GM23338 (cell line): Measurements from ENCODE around the gene TM7SF2.

Source experiments
- CREB1 ChIP-seq: fragments of 250-450 bp; sonication (Bioruptor Pico); IDR thresholded peaks from 2 replicates; pipeline ENCODE4 v1.5.0; 2020; ENCODE audit warnings: low read depth, mild to moderate bottlenecking, moderate library complexity
- CTCF ChIP-seq, 2 experiments: fragments of 200-600 bp in 1 of 2; sonication (generic) in 1 of 2; conservative IDR thresholded peaks; 2 replicates each; pipeline versions ENCODE4 v1.5.1 to v1.6.1; 2016 to 2017; ENCODE audit warnings: antibody characterized with exemption in 2 of 2, low read depth in 2 of 2, mild to moderate bottlenecking in 2 of 2, moderate library complexity in 1 of 2
- EZH2 ChIP-seq: fragments of 200-600 bp; sonication (generic); IDR thresholded peaks from one replicate; pipeline ENCODE4 v1.8.0; 2017; ENCODE audit warnings: antibody characterized with exemption, mild to moderate bottlenecking, low read depth; ENCODE audit not compliant: unreplicated experiment
- EZH2phosphoT487 ChIP-seq: fragments of 200-600 bp; sonication (generic); IDR thresholded peaks from one replicate; pipeline ENCODE4 v1.8.1; 2018; ENCODE audit warnings: antibody characterized with exemption; ENCODE audit not compliant: unreplicated experiment
- JUNB ChIP-seq: IDR thresholded peaks from one replicate; pipeline ENCODE4 v1.6.1; 2016; ENCODE audit warnings: antibody characterized with exemption; ENCODE audit not compliant: unreplicated experiment
- POLR2AphosphoS5 ChIP-seq: IDR thresholded peaks from 2 replicates; pipeline ENCODE4 v1.6.1; 2016; ENCODE audit warnings: antibody characterized with exemption, low read depth
- REST ChIP-seq: IDR thresholded peaks from one replicate; pipeline ENCODE4 v1.6.1; 2018; ENCODE audit warnings: antibody characterized with exemption; ENCODE audit not compliant: unreplicated experiment
- STAT1 ChIP-seq: IDR thresholded peaks from one replicate; pipeline ENCODE4 v1.6.1; 2016; ENCODE audit warnings: antibody characterized with exemption; ENCODE audit not compliant: unreplicated experiment
- TF ChIP-seq, protein P1 (sequence below): IDR thresholded peaks from 2 replicates; pipeline ENCODE4 v1.6.1; 2016; ENCODE audit warnings: antibody characterized with exemption

- TF ChIP-seq POLR2AphosphoS5: no peak
- TF ChIP-seq EZH2phosphoT487: no peak
- TF ChIP-seq CTCF (conservative IDR thresholded peaks at IDR 0.05; ENCODE audit: low read depth in 2 of 2): 0 out of 4 replicates have a peak, but pooled peaks of 1 of the 2 experiments have one; percentile 0
- TF ChIP-seq EZH2: no peak
- TF ChIP-seq REST: no peak
- no peak for TF ChIP-seq JUNB
- TF ChIP-seq CREB1 (CRISPR knock-in tag): no peak
- TF ChIP-seq, protein P1, sequence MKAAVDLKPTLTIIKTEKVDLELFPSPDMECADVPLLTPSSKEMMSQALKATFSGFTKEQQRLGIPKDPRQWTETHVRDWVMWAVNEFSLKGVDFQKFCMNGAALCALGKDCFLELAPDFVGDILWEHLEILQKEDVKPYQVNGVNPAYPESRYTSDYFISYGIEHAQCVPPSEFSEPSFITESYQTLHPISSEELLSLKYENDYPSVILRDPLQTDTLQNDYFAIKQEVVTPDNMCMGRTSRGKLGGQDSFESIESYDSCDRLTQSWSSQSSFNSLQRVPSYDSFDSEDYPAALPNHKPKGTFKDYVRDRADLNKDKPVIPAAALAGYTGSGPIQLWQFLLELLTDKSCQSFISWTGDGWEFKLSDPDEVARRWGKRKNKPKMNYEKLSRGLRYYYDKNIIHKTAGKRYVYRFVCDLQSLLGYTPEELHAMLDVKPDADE: no peak
- no peak for TF ChIP-seq STAT1
Measured at GRCh38 chr11:65111159-65111743, 421 bp upstream of the TM7SF2 start.
